SW 1271 (cell line): Measurements from ENCODE around the gene FBXW9.
"Not testable (repeated sequence)": the region's sequence is repeated elsewhere in the genome, so short reads cannot be mapped to it uniquely, and the experiment has no call there.

Source experiments
- DNase-seq, 2 experiments: peaks; one replicate each; lab custom pipeline; 2025; lab: John Stamatoyannopoulos, UW

FBXW9 gene

GRCh38 chr19:12680034-12680433 lies 16.4 kb downstream of the FBXW9 start:
- DNase-seq: no peak

- not testable (repeated sequence) for DNase-seq
Observed at GRCh38 chr19:12678039-12678438, 18.4 kb downstream of the FBXW9 start.

- no peak for DNase-seq
Observed at GRCh38 chr19:12676928-12677327, 19.5 kb downstream of the FBXW9 start.

- peak; percentile 64 to 67 for DNase-seq
Observed at GRCh38 chr19:12676384-12676792, 20.0 kb downstream of the FBXW9 start.

GRCh38 chr19:12675940-12676339 lies 20.5 kb downstream of the FBXW9 start:
- DNase-seq: no peak

GRCh38 chr19:12675399-12675798 lies 21.0 kb downstream of the FBXW9 start:
- DNase-seq: no peak

GRCh38 chr19:12672744-12673143 lies 23.7 kb downstream of the FBXW9 start:
- no peak for DNase-seq

- DNase-seq: no peak
Observed at GRCh38 chr19:12670159-12670928, 26.1 kb downstream of the FBXW9 start.

- peak; percentile 46 to 90 for DNase-seq
Observed at GRCh38 chr19:12669270-12670158, 26.9 kb downstream of the FBXW9 start.

GRCh38 chr19:12668932-12669269 lies 27.5 kb downstream of the FBXW9 start:
- peak in 1 of 2 experiments; percentile 67 for DNase-seq

- no peak for DNase-seq
Observed at GRCh38 chr19:12668346-12668745, 28.1 kb downstream of the FBXW9 start.

GRCh38 chr19:12667731-12668302 lies 28.6 kb downstream of the FBXW9 start:
- DNase-seq: no peak

- peak; percentile 38 to 70 for DNase-seq
Observed at GRCh38 chr19:12666265-12667048, 30.0 kb downstream of the FBXW9 start, which contains the start of the genes MAN2B1 and WDR83. Gene MAN2B1, minus strand, starts transcription at chr19:12666742. Its CDS starts 41 bp downstream, at chr19:12666701. Gene WDR83, plus strand, starts transcription at chr19:12666807. Its CDS starts 2,984 bp downstream, at chr19:12669791.

- no peak for DNase-seq
Observed at GRCh38 chr19:12665671-12666264, 30.7 kb downstream of the FBXW9 start.

- no peak for DNase-seq
Observed at GRCh38 chr19:12665281-12665573, 31.2 kb downstream of the FBXW9 start.

- DNase-seq: peak in 1 of 2 experiments; percentile 33
Observed at GRCh38 chr19:12664406-12665280, 31.8 kb downstream of the FBXW9 start.

- DNase-seq: no peak
Observed at GRCh38 chr19:12660980-12661379, 35.5 kb downstream of the FBXW9 start.

- no peak for DNase-seq
Observed at GRCh38 chr19:12657966-12658365, 38.5 kb downstream of the FBXW9 start.

- no peak for DNase-seq
Observed at GRCh38 chr19:12656899-12657571, 39.4 kb downstream of the FBXW9 start.

- no peak for DNase-seq
Observed at GRCh38 chr19:12655546-12655945, 40.9 kb downstream of the FBXW9 start.
